Stomach (tissue), 9 donors: ENCODE measurements around the gene MCCC2. TPM values are rescaled to one million over a fixed set of nuclear protein-coding genes. Genes with fewer than 3 reads are reported as not detected.
"Not testable (repeated sequence)": the region's sequence is repeated elsewhere in the genome, so short reads cannot be mapped to it uniquely, and the experiment has no call there.

Source experiments
- DNase-seq, 2 donors: peaks; one replicate each; pipeline versions ENCODE4 v3.0.0 to v3.0.0-alpha.2; 2013 to 2019
- H3K27ac ChIP-seq, 5 donors: fragments of 200-600 bp in 4 of 5; sonication (generic) in 4 of 5; one replicate each; pipeline ENCODE4 v1.5.1; 2013 to 2019; ENCODE audit warnings: mild to moderate bottlenecking in 1 of 5, moderate library complexity in 1 of 5
- H3K27me3 ChIP-seq, 3 donors: fragments of 200-600 bp; sonication (generic); one replicate each; pipeline ENCODE4 v1.5.1; 2017 to 2019; ENCODE audit warnings: mixed run types in 1 of 3
- H3K36me3 ChIP-seq, 4 donors: fragments of 200-600 bp; sonication (generic); 1 replicate in 3 of 4; 2 replicates in 1 of 4; pipeline ENCODE4 v1.5.1; 2016 to 2019
- H3K4me1 ChIP-seq, 4 donors: fragments of 200-600 bp; sonication (generic); one replicate each; pipeline ENCODE4 v1.5.1; 2016 to 2019
- H3K4me3 ChIP-seq, 4 donors: fragments of 200-600 bp; sonication (generic) in 3 of 4; one replicate each; pipeline ENCODE4 v1.5.1; 2016 to 2019; ENCODE audit warnings: mild to moderate bottlenecking in 1 of 4
- H3K9me3 ChIP-seq, 4 donors: fragments of 200-600 bp; sonication (generic); one replicate each; pipeline ENCODE4 v1.5.1; 2016 to 2019
- EP300 ChIP-seq: sonication (generic); formaldehyde crosslinking; IDR thresholded peaks from one replicate; pipeline ENCODE4 v1.6.1; 2017; ENCODE audit warnings: antibody characterized with exemption
- POLR2A ChIP-seq, 4 donors: fragments of 450-650 bp; IDR thresholded peaks; one replicate each; pipeline ENCODE4 v1.6.1; 2016; ENCODE audit warnings: antibody characterized with exemption in 4 of 4, control low read depth in 2 of 4, mild to moderate bottlenecking in 1 of 4, moderate library complexity in 1 of 4
- POLR2AphosphoS5 ChIP-seq, 3 donors: sonication (generic); formaldehyde crosslinking; IDR thresholded peaks; one replicate each; pipeline ENCODE4 v1.6.1; 2016; ENCODE audit warnings: antibody characterized with exemption in 3 of 3
- WGBS, 5 donors: extraction: QIAGEN DNeasy Blood & Tissue Kit in 3 of 5; methylation state at CpG; one replicate each; pipeline versions ENCODE4 v1.1.5 to v1.1.7; 2013 to 2018; 5-methylcytosine and 5-hydroxymethylcytosine counted together
- intact Hi-C: fragments of 100-400 bp; cut with DNase I; formaldehyde crosslinking; loops from one replicate; pipeline ENCODE4 v1.15.1; 2023; ENCODE audit warnings: low total_unique reads
- polyA plus RNA-seq, 3 donors: library from polyadenylated mRNA; stranded (reverse); fragments of 200-250 nt; gene quantifications; one replicate each; pipeline ENCODE4 v1.2.3, GENCODE V29; 2013
- total RNA-seq, 5 donors: library from RNA; depleted of rRNA; stranded (reverse); fragments of >200 nt; gene quantifications; one replicate each; pipeline versions ENCODE4 v1.1.0 to v1.2.3, GENCODE V29; 2014 to 2016
- TF ChIP-seq, protein P1 (sequence below), 7 experiments: fragments of 450-650 bp in 4 of 7; fragments of 200-600 bp in 3 of 7; sonication (generic) in 3 of 7; IDR thresholded peaks; one replicate each; pipeline ENCODE4 v1.5.1; 2016 to 2019; ENCODE audit warnings: antibody characterized with exemption in 7 of 7, control low read depth in 2 of 7, mild to moderate bottlenecking in 1 of 7
- donor health status: healthy with polysubstance abuse.
- donor health status: Bipolar disorder and iron deficiency.
- donor health status: healthy.

Gene MCCC2
- total and polyA plus RNA-seq, 8 donors = 14.6 to 73.6 (median 30.5) TPM

DNA sequence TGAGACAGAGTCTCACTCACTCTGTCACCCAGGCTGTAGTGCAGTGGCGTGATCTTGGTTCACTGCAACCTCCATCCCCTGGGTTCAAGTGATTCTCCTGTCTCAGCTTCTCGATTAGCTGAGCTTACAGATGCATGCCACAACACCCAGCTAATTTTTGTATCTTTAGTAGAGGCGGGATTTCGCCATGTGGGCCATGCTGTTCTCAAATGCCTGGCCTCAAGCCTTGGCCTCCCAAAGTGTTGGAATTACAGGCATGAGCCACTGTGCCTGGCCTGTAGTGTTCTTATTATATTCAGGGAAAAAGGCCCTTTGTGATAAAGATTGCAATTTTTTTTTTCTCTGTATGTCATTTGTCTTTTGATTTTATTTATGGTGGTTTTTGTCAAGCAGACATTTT lies 24.0 kb upstream of the MCCC2 start:
- intact Hi-C loops = no loop called here
- TF ChIP-seq POLR2A (IDR thresholded peaks at IDR 0.05) = no peak
- TF ChIP-seq, protein P1, sequence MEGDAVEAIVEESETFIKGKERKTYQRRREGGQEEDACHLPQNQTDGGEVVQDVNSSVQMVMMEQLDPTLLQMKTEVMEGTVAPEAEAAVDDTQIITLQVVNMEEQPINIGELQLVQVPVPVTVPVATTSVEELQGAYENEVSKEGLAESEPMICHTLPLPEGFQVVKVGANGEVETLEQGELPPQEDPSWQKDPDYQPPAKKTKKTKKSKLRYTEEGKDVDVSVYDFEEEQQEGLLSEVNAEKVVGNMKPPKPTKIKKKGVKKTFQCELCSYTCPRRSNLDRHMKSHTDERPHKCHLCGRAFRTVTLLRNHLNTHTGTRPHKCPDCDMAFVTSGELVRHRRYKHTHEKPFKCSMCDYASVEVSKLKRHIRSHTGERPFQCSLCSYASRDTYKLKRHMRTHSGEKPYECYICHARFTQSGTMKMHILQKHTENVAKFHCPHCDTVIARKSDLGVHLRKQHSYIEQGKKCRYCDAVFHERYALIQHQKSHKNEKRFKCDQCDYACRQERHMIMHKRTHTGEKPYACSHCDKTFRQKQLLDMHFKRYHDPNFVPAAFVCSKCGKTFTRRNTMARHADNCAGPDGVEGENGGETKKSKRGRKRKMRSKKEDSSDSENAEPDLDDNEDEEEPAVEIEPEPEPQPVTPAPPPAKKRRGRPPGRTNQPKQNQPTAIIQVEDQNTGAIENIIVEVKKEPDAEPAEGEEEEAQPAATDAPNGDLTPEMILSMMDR (IDR thresholded peaks at IDR 0.05) = no peak
- TF ChIP-seq POLR2AphosphoS5 (IDR thresholded peaks at IDR 0.05) = no peak
- no peak for TF ChIP-seq EP300
- H3K4me3 ChIP-seq = no peak overlapping the region
- no peak overlapping the region for H3K27ac ChIP-seq
- no peaks in the 10 kb centered on the region for H3K4me1 ChIP-seq
- H3K27me3 ChIP-seq = no peaks in the 10 kb centered on the region
- DNase-seq = no peak
- peaks cover 35 to 93% (median 84%) of the 10 kb centered on the region in 4 donors for H3K36me3 ChIP-seq
- WGBS, 5 donors = 94 to 100% (median 98%) methylated on average over 4 of the region's 4 CpGs
- H3K9me3 ChIP-seq = no peaks in the 10 kb centered on the region

DNA sequence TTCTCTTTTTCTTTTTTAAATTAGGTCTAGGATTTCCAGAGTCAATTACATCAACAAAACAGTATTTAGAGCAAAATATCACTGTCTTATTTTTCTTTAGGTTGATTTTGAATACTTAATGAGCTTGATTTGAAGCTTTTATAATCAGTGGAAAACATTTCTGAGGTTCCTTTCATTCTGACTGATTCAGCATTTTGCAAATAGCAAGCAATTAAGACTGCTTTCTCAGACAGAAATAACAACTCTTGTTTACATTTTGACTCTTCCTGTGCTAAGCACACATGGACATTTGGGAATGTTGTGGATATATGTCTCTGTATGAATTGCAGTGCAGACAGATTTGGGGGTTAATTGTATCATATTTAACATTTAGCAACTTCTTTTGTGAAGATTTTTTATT lies 22.2 kb upstream of the MCCC2 start:
- H3K36me3 ChIP-seq = peaks cover 25 to 87% (median 73%) of the 10 kb centered on the region in 4 donors
- intact Hi-C loops = no loop called here

DNA sequence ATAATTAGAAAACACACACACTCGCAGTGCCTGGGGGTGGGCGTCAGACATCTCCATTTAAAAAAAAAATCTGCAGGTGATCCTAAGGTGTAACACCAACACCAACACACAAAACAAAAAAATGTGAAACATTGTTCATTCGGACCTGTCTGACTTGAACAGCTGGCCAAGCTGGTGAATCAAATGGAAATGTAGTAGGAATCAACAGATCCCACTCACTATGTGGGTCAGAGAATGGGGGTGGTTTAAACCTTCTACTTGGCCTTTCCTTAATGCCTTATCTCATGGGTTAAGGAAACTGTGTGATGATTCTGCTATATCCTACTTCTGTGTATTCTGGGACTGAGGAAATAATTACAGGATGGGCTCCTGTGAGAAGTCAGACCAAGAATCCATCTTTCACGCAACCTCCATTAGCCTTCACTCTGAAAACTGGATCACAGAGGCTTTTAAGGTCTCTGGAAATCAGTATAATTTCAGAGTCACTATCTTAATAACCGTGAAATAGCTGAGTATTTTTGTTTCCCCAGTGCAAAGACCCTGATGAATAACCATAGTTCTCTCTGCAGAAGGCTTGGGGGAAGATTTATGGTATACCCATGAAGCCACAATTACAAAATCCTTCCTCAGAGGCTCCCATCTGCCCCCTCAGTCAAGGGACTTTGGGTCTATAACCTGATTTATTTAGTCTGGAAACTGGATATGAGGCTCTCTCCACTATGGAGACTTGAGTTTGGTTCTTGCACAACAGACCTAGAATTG lies 17.2 kb upstream of the MCCC2 start:
- intact Hi-C loops = no loop called here
- no peak overlapping the region for H3K27ac ChIP-seq
- peaks cover 7 to 38% (median 26%) of the 10 kb centered on the region in 4 donors for H3K36me3 ChIP-seq
- no peaks in the 10 kb centered on the region for H3K27me3 ChIP-seq
- WGBS, 5 donors = 73 to 89% (median 86%) methylated on average over 5 of the region's 5 CpGs
- H3K4me3 ChIP-seq = no peak overlapping the region
- H3K4me1 ChIP-seq = peaks cover 0 to 5% (median 0%) of the 10 kb centered on the region in 4 donors
- DNase-seq = no peak
- no peaks in the 10 kb centered on the region for H3K9me3 ChIP-seq
- TF ChIP-seq POLR2AphosphoS5 (IDR thresholded peaks at IDR 0.05) (no peak), EP300 (no peak), POLR2A (IDR thresholded peaks at IDR 0.05) (no peak)
- TF ChIP-seq, protein P1 (IDR thresholded peaks at IDR 0.05) = no peak

More for the DNA sequence above, 22.2 kb upstream of the MCCC2 start:
- no peak for DNase-seq
- H3K9me3 ChIP-seq = no peaks in the 10 kb centered on the region
- H3K4me3 ChIP-seq = no peak overlapping the region
- no peaks in the 10 kb centered on the region for H3K4me1 ChIP-seq
- H3K27ac ChIP-seq = no peak overlapping the region
- no peaks in the 10 kb centered on the region for H3K27me3 ChIP-seq
- TF ChIP-seq EP300 (no peak), POLR2A (IDR thresholded peaks at IDR 0.05) (no peak), POLR2AphosphoS5 (IDR thresholded peaks at IDR 0.05) (no peak)
- TF ChIP-seq, protein P1 (IDR thresholded peaks at IDR 0.05) = no peak

DNA sequence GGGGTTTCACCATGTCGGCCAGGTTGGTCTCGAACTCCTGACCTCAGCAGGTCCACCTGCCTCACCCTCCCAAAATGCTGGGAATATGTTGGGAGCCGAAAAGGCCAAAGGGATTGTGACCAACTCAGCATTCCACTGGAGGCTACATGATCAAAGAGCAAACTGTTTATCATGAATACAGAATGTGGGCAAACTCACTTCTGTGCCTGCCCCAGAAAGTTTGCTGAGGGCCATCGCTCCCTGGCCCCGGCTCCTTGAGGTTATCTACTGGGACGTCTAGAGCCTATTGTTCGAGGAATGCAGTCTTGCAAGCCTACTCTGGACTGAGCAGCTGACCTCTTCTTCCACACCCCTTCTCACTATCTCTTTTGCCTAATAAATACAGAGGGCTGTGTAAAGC lies 15.3 kb upstream of the MCCC2 start:
- H3K36me3 ChIP-seq = peaks cover 7 to 21% (median 16%) of the 10 kb centered on the region in 4 donors
- 46 to 68% (median 64%) methylated on average over 7 of the region's 7 CpGs for WGBS, 5 donors
- intact Hi-C loops = not testable (repeated sequence)

DNA sequence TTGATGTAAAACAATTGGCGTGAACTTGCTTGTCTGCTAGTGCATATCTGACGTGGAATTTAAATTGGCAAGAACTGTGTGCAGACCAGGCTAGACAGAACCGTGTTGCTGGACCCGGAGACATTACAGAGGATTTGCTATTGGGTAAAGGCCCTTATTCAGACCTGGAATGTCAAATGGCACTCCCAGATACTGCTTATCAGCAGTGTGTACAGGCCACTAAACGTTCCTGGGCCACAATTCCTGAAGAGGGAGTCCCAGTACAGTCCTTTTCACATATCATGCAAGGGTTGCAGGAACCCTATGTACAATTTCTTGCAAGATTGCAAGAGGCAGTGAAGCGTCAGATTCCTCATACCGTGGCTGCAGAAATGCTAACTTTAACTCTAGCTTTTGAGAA lies 13.5 kb upstream of the MCCC2 start:
- no peaks in the 10 kb centered on the region for H3K27me3 ChIP-seq
- WGBS, 5 donors = 30 to 56% (median 38%) methylated on average over 7 of the region's 7 CpGs
- TF ChIP-seq POLR2AphosphoS5 (IDR thresholded peaks at IDR 0.05) = no peak
- TF ChIP-seq, protein P1 (IDR thresholded peaks at IDR 0.05) = peak in 2 of 7 experiments; percentile 33 to 47
- peak; percentile 66 to 72 for DNase-seq
- no peak overlapping the region for H3K4me3 ChIP-seq
- H3K4me1 ChIP-seq = peaks cover 0 to 5% (median 0%) of the 10 kb centered on the region in 4 donors
- intact Hi-C loops = no loop called here
- H3K27ac ChIP-seq = no peak overlapping the region
- peaks cover 0 to 15% (median 6%) of the 10 kb centered on the region in 4 donors for H3K36me3 ChIP-seq
- no peaks in the 10 kb centered on the region for H3K9me3 ChIP-seq

More for the DNA sequence above, 15.3 kb upstream of the MCCC2 start:
- not testable (repeated sequence) for H3K4me1 ChIP-seq, H3K9me3 ChIP-seq, DNase-seq, H3K27ac ChIP-seq, H3K27me3 ChIP-seq, H3K4me3 ChIP-seq

DNA sequence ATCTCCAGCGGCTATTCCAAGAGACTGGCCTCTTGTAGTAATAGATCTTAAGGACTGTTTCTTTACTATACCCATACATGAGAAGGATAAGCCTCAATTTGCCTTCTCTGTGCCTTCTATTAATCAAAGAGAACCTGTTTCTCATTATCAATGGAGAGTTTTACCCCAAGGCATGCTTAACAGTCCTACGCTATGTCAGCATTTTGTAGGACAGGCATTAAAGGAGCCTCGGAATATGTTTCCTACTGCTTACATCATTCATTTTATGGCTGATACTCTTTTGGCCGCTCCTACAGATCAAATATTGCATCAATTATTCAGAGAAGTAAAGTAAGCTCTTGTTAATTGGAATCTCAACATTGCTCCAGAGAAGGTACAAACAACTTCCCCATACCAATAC lies 11.6 kb upstream of the MCCC2 start:
- WGBS, 5 donors = 92 to 96% (median 93%) methylated on average over 4 of the region's 4 CpGs
- intact Hi-C loops, H3K4me3 ChIP-seq, H3K36me3 ChIP-seq, H3K4me1 ChIP-seq, DNase-seq, H3K9me3 ChIP-seq, H3K27me3 ChIP-seq, H3K27ac ChIP-seq: not testable (repeated sequence)
